Muscle layer of duodenum (tissue), 2 donors: ENCODE results near the gene DMD.

Source experiments
- H3K27ac ChIP-seq: one replicate; pipeline ENCODE4 v1.7.0; 2013; ENCODE audit warnings: mild to moderate bottlenecking, low read length
- H3K27me3 ChIP-seq: one replicate; pipeline ENCODE4 v1.7.0; 2013; ENCODE audit warnings: low read depth, mild to moderate bottlenecking, control low read depth, low read length
- H3K36me3 ChIP-seq, 2 donors: one replicate each; pipeline ENCODE4 v1.7.0; 2013; ENCODE audit warnings: low read length in 2 of 2, control low read depth in 1 of 2, mild to moderate bottlenecking in 1 of 2; ENCODE audit not compliant: insufficient read depth in 2 of 2, control insufficient read depth in 1 of 2
- H3K4me1 ChIP-seq, 2 donors: one replicate each; pipeline ENCODE4 v1.7.0; 2013; ENCODE audit warnings: low read length in 2 of 2, mild to moderate bottlenecking in 2 of 2, control low read depth in 1 of 2, moderate library complexity in 1 of 2; ENCODE audit not compliant: insufficient read depth in 2 of 2, control insufficient read depth in 1 of 2
- H3K4me3 ChIP-seq, 2 donors: one replicate each; pipeline ENCODE4 v1.7.0; 2013; ENCODE audit warnings: low read length in 2 of 2, low read depth in 1 of 2, mild to moderate bottlenecking in 1 of 2
- H3K9me3 ChIP-seq, 2 donors: one replicate each; pipeline ENCODE4 v1.7.0; 2013; ENCODE audit warnings: low read length in 2 of 2, control low read depth in 1 of 2, mild to moderate bottlenecking in 1 of 2; ENCODE audit not compliant: control insufficient read depth in 1 of 2
- donor health status: healthy.

The DMD gene

DNA sequence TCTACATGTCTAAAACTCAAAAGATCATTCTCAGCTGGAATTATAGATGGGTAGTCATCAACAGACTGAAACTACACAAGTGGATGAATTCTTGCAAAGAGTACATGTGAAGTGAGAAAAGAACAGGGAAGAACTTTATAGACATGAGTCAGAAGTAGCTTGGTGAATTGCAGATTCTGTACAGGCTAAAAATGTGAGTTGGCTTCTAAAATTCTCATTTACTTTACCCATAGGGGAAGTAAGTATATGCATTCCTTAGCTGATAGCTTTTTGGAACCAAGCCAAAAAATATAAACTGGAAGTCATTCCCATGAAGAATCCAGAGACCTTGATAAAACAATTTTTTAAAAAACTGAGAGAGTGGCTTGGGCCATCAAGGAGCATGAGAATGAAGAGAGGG, 1555.3 kb downstream of the DMD start:
- Histone ChIP-seq H3K36me3 (no peaks in the 10 kb centered on the region), H3K27me3 (no peaks in the 10 kb centered on the region), H3K4me1 (no peaks in the 10 kb centered on the region), H3K9me3 (no peaks in the 10 kb centered on the region), H3K27ac (no peak overlapping the region), H3K4me3 (no peak overlapping the region)

DNA sequence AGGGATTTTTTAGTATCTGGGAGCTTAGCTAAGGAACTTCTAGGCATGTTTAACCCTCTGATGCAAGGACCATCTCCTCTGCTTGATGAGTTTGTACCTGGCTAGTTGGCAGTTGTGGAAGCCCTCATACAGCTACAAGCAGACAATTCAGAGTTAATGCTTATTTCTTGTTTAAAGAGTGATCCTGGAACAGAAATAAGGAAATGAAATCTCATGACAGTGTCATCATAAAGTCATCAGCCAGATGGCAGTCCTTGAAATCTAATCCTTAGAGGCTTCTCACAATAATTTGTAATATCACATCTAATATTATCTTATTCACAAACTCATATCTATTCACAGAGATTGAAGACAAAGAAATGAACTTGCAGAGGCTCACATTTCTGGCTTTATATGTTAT, 1557.9 kb downstream of the DMD start:
- Histone ChIP-seq H3K4me3 (no peak overlapping the region), H3K27me3 (no peaks in the 10 kb centered on the region), H3K36me3 (no peaks in the 10 kb centered on the region), H3K9me3 (no peaks in the 10 kb centered on the region), H3K27ac (no peak overlapping the region), H3K4me1 (no peaks in the 10 kb centered on the region)

DNA sequence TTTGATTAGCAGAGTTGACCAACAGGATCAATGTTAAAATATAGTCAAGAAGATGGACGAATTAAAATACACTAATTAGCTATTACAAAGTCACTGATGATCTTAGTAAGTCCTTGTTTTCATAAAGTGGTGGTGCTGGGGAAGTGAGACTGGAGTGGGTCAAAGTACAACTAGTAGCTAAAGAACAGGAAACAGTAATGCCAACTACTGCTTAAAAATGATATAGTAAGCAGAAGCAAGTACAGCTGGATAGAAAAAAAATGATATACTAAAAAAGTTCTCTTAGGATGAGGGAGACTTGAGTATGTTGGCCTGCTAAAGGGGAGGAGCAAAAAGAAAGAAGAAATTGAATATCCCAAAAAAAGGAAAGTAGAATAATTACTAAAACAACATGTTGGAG, 1558.7 kb downstream of the DMD start:
- H3K27ac ChIP-seq = no peak overlapping the region
- H3K9me3 ChIP-seq = no peaks in the 10 kb centered on the region
- no peaks in the 10 kb centered on the region for H3K36me3 ChIP-seq
- no peaks in the 10 kb centered on the region for H3K27me3 ChIP-seq
- H3K4me1 ChIP-seq = no peaks in the 10 kb centered on the region
- no peak overlapping the region for H3K4me3 ChIP-seq

DNA sequence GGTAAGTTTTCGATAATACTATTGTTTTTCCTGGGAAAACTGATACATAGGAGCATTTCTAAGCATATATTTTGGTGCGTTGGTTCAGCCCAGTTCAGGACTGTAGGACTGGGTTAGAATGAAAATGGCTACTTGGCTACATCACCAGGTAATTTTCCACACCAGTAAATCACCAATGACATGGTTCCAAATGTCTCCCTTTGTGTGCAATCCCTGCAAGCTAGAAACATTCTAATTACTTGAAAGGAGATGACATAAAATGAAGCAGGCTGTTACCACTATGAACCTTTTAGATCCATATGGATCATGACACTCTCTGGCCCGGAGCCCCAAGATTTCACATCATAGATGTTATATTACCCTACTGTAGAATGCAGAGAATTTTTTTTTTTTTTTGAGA, 1562.1 kb downstream of the DMD start:
- Histone ChIP-seq H3K4me3 (no peak overlapping the region), H3K4me1 (no peaks in the 10 kb centered on the region), H3K27me3 (no peaks in the 10 kb centered on the region), H3K9me3 (no peaks in the 10 kb centered on the region), H3K36me3 (no peaks in the 10 kb centered on the region), H3K27ac (no peak overlapping the region)

DNA sequence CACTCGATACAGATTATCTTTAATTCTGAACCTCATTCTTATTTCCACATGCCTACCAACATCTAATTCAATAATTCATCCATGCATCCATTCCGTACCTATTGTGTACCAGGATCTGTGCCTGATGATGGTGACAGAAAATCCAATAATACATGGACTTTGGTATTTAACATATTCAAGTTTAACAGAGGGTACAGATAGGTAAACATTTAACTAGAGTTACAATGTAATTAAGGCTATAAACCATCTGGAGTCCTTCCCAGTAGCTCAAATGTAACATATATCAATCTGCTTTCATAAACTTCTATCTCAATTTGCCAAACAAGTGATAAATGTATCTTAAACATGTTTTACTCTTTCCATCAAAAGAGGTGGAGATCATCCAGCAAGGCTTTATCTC, 1578.0 kb downstream of the DMD start:
- no peaks in the 10 kb centered on the region for H3K4me1 ChIP-seq
- H3K36me3 ChIP-seq = no peaks in the 10 kb centered on the region
- H3K9me3 ChIP-seq = no peaks in the 10 kb centered on the region
- H3K4me3 ChIP-seq = no peak overlapping the region
- no peak overlapping the region for H3K27ac ChIP-seq
- H3K27me3 ChIP-seq = no peaks in the 10 kb centered on the region

DNA sequence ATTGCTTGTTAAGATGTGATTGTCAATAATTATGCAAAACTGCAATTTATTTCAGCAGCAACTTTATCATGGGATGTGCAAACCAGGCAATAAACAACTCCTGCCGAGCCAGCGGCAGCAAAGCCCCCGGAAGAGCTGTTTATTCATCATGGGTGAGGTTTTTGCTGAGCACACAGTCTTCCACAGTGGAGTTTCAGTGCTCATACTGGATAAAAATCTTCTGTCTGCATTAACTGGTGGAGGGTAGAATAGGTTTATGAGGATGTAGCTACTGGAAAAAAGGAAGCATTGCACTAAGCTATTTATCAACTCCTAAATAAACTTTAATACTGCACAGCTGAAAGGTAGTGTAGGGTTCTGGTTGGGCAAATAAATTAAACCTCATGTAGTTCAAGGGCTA, 1582.2 kb downstream of the DMD start:
- Histone ChIP-seq H3K27me3 (no peaks in the 10 kb centered on the region), H3K27ac (no peak overlapping the region), H3K36me3 (no peaks in the 10 kb centered on the region), H3K4me3 (no peak overlapping the region), H3K4me1 (no peaks in the 10 kb centered on the region), H3K9me3 (no peaks in the 10 kb centered on the region)

DNA sequence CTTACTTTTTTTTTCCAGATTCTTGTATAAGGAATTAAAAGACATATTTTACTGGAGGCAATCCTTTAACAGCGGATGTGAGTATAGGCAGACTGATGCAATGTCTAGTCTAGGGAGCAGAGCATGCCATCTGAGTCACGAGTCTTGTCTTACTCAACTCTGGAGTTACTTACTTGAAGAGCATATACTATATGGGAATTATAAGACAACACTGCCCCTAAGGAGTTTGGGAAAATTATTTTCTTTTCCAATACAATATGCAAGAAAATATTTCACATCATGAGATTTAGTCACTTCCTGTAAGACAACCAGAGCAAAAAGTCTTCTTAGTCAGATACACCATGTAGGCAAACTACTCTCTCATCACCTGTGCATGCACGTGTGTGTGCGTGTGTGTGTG, 1602.2 kb downstream of the DMD start:
- no peaks in the 10 kb centered on the region for H3K27me3 ChIP-seq
- no peaks in the 10 kb centered on the region for H3K36me3 ChIP-seq

DNA sequence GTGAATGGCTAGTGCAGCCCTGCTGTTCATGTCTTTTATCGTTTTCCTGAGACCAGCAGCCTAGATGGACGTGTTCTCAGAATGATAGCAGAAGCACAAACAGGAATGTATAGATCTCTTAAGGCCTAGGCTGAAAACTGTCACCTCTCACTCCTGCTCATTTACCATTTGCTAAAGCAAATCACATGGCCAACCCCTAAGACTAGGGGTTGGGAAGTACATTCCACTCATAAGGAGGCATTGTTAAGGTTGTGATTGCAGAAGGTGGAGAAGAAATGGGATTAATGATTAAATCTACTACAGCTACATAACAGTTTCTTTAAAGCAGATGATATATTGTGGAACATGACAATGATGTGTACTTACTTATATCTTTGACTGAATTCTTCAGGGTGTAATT, 1602.7 kb downstream of the DMD start:
- Histone ChIP-seq H3K27me3 (no peaks in the 10 kb centered on the region), H3K4me1 (no peaks in the 10 kb centered on the region), H3K4me3 (no peak overlapping the region), H3K9me3 (no peaks in the 10 kb centered on the region), H3K36me3 (no peaks in the 10 kb centered on the region), H3K27ac (no peak overlapping the region)

More for the DNA sequence above, 1602.2 kb downstream of the DMD start:
- Histone ChIP-seq H3K27ac (no peak overlapping the region), H3K9me3 (no peaks in the 10 kb centered on the region), H3K4me3 (no peak overlapping the region), H3K4me1 (no peaks in the 10 kb centered on the region)

DNA sequence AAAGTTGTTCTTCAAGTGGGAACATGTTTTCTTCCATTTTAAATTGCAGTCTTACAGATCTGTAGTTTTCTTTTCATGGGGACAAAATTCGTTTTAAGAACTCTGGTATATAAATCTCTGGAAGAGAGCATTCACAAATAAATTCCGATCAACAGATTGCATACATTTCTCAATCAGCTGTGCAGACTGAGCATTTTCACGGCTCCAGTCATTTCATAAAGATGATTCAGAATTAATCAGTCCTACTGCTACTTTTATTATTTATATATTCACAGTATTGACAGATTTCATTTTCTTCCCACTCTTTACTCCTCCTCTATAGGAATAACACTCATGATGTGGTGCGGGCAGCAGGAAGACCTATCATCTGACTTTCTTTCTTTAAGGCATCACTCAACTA, 1604.6 kb downstream of the DMD start:
- Histone ChIP-seq H3K36me3 (no peaks in the 10 kb centered on the region), H3K27ac (no peak overlapping the region), H3K4me3 (no peak overlapping the region), H3K4me1 (no peaks in the 10 kb centered on the region), H3K27me3 (no peaks in the 10 kb centered on the region), H3K9me3 (no peaks in the 10 kb centered on the region)

DNA sequence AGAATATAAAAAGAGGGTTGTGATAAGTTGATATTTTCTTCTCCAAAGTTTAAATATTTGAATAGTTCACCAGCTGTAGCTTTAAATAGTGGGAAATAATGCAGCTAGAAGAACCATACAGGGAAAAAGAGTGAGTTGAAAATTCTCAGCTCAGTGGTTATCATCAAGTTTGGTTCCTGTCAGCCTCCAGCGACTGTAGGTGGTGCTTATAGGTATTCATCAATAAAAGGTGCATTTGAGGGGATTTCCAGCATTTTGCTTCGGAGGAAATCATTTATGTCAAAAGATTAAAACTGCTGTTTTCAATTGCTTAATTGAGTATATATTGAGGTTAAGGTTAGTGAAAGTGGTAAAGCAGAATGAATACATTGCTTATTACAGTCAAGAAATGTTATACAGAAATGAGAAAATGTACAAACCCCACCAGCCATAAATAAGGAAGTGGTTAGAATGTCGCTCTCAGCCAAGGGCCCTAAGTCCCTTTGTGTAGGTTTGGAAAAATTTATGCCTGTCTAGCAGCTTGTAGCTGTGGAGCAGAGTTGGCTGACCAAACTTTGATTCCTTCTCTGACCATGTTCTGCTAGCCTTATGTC, 1606.6 kb downstream of the DMD start:
- H3K27me3 ChIP-seq = no peaks in the 10 kb centered on the region
- H3K4me3 ChIP-seq = no peak overlapping the region
- H3K27ac ChIP-seq = no peak overlapping the region
- H3K9me3 ChIP-seq = no peaks in the 10 kb centered on the region
- no peaks in the 10 kb centered on the region for H3K36me3 ChIP-seq
- no peaks in the 10 kb centered on the region for H3K4me1 ChIP-seq

DNA sequence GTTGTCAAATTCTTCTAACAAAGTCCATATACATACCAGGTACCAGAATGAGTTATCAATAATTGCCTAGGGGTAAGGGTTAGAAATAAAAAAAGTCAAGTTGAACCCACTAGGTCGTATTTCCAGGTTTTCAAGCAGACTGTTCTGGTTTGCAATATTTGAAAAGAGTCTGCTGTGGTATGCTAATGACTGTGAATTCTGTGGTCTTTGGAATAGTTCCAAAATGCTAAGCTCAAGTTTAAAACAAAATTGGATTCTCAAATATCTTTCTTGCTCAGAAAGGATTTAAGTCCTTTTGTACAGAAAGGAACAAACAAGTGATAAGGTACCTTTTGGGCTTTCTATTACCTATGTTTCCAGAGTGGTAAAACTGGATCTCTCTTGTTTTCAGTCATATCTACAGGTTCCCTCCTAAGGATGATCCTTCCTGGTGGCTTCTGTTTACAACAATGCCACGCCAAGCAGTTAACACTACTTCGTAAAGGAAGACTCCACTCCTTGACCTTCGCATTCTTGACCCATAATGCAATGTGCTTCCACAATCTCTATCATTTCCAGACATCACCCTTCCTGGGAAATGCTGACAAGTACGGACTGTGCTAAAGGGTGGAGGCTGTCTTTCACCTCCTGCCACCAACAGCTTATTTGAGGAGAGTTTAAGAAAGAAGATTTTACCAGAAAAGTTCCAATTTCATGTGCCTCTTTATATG, 1607.8 kb downstream of the DMD start:
- Histone ChIP-seq H3K9me3 (no peaks in the 10 kb centered on the region), H3K4me3 (no peak overlapping the region), H3K27ac (no peak overlapping the region), H3K27me3 (no peaks in the 10 kb centered on the region), H3K36me3 (no peaks in the 10 kb centered on the region), H3K4me1 (no peaks in the 10 kb centered on the region)

DNA sequence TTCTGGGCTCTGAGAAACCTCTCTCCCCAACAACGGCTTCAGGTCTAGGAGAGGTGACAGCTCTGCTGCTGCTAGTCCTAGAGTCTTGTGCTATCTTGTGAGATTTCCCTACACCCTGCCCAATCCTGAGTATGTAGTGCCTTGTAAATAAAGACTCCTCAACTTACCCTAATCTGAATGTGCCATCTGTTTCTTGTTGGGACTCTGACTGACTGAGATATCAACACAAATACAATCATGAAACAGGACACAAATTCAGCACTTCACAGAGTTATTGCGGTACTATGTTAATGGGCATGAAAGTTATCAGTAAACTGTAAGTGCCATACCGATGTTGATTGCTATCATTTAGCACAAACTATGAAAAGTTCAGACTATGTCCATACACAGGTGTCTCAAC, 1610.5 kb downstream of the DMD start:
- no peaks in the 10 kb centered on the region for H3K4me1 ChIP-seq
- H3K9me3 ChIP-seq = no peaks in the 10 kb centered on the region
- H3K27me3 ChIP-seq = no peaks in the 10 kb centered on the region
- no peak overlapping the region for H3K27ac ChIP-seq
- no peaks in the 10 kb centered on the region for H3K36me3 ChIP-seq
- H3K4me3 ChIP-seq = no peak overlapping the region
